CD4-positive, alpha-beta T cell treated with Interleukin-15 for 4 hours (primary cell): Measurements from ENCODE around the gene ZHX3.
"Not testable (repeated sequence)": the region's sequence is repeated elsewhere in the genome, so short reads cannot be mapped to it uniquely, and the experiment has no call there.

ENCODE experiments used
- DNase-seq: peaks from one replicate; pipeline ENCODE4 v3.0.0-alpha.2; 2020; ENCODE audit warnings: low spot score

ZHX3 gene

GRCh38 chr20:41334036-41334435 is 16.5 kb upstream of the ZHX3 start:
- no peak for DNase-seq

GRCh38 chr20:41331731-41332130 is 14.2 kb upstream of the ZHX3 start:
- DNase-seq: no peak

- DNase-seq: no peak
These were observed 13.4 kb upstream of the ZHX3 start for GRCh38 chr20:41330941-41331340.

- no peak for DNase-seq
These were observed 12.8 kb upstream of the ZHX3 start for GRCh38 chr20:41330343-41330720.

GRCh38 chr20:41329435-41330342 is 12.2 kb upstream of the ZHX3 start:
- DNase-seq: peak; percentile 49

GRCh38 chr20:41327178-41327577 is 9.6 kb upstream of the ZHX3 start:
- no peak for DNase-seq

- no peak for DNase-seq
These were observed 3.4 kb upstream of the ZHX3 start for GRCh38 chr20:41320976-41321375.

GRCh38 chr20:41320441-41320840 is 2.9 kb upstream of the ZHX3 start:
- DNase-seq: no peak

- no peak for DNase-seq
These were observed 729 bp upstream of the ZHX3 start for GRCh38 chr20:41318271-41318649.

GRCh38 chr20:41316602-41317545 is 657 bp downstream of the ZHX3 start:
- peak; percentile 69 for DNase-seq

GRCh38 chr20:41316051-41316450 is 1.5 kb downstream of the ZHX3 start:
- DNase-seq: no peak

- no peak for DNase-seq
These were observed 3.1 kb downstream of the ZHX3 start for GRCh38 chr20:41314386-41314785.

GRCh38 chr20:41312009-41312408 is 5.5 kb downstream of the ZHX3 start:
- not testable (repeated sequence) for DNase-seq

- no peak for DNase-seq
These were observed 7.7 kb downstream of the ZHX3 start for GRCh38 chr20:41309817-41310216.

GRCh38 chr20:41308726-41309413 is 8.7 kb downstream of the ZHX3 start:
- DNase-seq: no peak

GRCh38 chr20:41308290-41308711 is 9.2 kb downstream of the ZHX3 start:
- no peak for DNase-seq

GRCh38 chr20:41307021-41307420 is 10.5 kb downstream of the ZHX3 start:
- no peak for DNase-seq

GRCh38 chr20:41306061-41306727 is 11.3 kb downstream of the ZHX3 start:
- no peak for DNase-seq

- DNase-seq: no peak
These were observed 13.0 kb downstream of the ZHX3 start for GRCh38 chr20:41304424-41305079.

GRCh38 chr20:41304002-41304401 is 13.5 kb downstream of the ZHX3 start:
- no peak for DNase-seq

- DNase-seq: no peak
These were observed 16.6 kb downstream of the ZHX3 start for GRCh38 chr20:41300886-41301285.
